GM13976 (cell line): ENCODE data around the gene ZCCHC24.

ENCODE experiments used
- DNase-seq: peaks from one replicate; pipeline ENCODE4 v3.0.0; 2012; ENCODE audit warnings: low spot score
- in situ Hi-C: fragments of 300-500 bp; cut with MboI; formaldehyde crosslinking; loops from one replicate; pipeline ENCODE4 v1.12.0; 2022; ENCODE audit warnings: low sequenced_read_pairs, mixed read lengths, inconsistent platforms; ENCODE audit not compliant: unreplicated experiment
- TF ChIP-seq, protein P1 (sequence below): IDR thresholded peaks from 2 replicates; pipeline ENCODE4 v1.5.1; 2012; ENCODE audit warnings: borderline replicate concordance, mild to moderate bottlenecking; ENCODE audit not compliant: insufficient read depth; ENCODE audit errors: extremely low read depth, missing control alignments, control extremely low read depth

ZCCHC24 gene

DNA sequence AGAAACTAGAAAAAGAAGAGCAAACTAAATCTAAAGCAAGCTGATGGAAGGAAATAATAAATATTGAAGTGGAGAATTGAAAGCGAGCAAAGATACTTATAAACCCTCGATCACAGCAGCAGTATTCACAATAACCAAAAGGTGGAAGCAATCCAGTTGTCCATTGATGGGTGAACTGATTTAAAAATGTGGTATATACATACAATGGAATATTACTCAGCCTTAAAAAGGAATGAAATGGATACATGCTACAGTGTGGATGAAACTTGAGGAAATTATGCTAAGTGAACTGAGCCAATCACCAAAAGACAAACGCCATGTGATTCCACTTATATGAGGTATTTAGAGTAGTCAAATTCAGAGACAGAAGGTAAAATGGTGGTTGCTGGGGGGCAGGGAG lies 17.5 kb downstream of the ZCCHC24 start:
- DNase-seq: no peak
- TF ChIP-seq, protein P1, sequence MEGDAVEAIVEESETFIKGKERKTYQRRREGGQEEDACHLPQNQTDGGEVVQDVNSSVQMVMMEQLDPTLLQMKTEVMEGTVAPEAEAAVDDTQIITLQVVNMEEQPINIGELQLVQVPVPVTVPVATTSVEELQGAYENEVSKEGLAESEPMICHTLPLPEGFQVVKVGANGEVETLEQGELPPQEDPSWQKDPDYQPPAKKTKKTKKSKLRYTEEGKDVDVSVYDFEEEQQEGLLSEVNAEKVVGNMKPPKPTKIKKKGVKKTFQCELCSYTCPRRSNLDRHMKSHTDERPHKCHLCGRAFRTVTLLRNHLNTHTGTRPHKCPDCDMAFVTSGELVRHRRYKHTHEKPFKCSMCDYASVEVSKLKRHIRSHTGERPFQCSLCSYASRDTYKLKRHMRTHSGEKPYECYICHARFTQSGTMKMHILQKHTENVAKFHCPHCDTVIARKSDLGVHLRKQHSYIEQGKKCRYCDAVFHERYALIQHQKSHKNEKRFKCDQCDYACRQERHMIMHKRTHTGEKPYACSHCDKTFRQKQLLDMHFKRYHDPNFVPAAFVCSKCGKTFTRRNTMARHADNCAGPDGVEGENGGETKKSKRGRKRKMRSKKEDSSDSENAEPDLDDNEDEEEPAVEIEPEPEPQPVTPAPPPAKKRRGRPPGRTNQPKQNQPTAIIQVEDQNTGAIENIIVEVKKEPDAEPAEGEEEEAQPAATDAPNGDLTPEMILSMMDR: no peak
- in situ Hi-C loops: no loop called here

DNA sequence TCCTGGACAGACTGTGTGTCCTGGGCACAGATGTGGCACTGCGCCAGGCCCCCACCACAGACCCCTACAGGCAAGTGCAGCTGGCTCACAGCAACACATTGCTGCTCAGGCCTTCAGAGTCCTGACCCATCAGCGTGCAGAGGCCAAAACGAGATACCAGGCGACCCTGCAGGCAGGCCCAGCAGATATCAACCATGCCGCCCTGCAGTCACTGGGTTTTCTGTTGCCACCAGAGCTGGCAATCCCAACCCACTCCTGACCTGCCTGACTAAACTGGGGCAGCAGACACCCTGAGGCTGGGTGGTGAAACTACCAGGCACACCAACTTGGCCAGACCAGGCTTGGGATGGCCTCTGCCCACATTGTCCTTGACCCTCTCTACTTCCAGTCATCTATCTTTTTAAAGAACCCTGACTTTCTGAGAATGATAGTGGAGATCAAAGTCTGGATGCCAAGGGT lies 20.3 kb downstream of the ZCCHC24 start:
- TF ChIP-seq, protein P1: no peak
- in situ Hi-C loops: no loop called here
- DNase-seq: no peak

DNA sequence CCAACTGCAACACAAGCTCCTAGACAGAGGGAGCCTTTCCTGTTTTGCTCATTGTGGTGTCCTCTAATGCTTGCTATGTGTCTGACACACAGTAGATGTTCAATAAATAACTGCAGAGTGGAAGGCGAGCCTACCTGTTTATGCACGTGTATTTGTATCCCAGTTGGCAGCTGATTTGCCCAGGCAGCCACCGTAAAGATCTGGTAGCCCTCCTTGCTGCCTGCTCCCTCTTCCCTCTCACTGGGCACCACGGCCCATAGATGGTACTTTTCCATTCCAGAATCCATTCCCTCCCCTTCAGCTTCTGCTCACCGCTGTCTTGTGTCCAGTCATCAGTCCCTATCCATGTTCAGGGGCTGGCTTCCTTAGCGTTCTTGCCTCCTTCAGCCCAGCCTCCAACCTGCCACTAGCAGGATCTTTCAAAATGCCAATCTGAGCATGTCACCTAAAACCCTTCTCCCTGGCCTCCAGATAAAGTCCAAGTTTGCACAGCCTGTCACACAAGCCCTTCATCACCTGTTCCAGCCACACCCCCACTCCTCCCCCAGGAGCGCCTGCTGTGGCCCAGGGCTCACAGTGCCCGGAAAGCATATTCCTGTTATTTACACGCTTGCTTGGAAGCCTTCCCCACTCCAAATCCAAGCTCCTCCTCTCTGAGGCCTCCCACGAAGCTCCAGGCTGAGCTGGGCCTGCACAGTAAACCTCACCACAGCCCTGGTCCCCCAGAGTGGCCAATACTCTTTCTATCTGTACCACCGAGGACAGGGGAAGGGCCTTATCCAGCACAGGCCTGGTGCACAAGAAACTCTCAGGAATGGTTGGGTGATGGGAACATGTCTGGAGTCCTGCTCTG lies 21.0 kb downstream of the ZCCHC24 start:
- no peak for DNase-seq
- in situ Hi-C loops: no loop called here
- TF ChIP-seq, protein P1: no peak

DNA sequence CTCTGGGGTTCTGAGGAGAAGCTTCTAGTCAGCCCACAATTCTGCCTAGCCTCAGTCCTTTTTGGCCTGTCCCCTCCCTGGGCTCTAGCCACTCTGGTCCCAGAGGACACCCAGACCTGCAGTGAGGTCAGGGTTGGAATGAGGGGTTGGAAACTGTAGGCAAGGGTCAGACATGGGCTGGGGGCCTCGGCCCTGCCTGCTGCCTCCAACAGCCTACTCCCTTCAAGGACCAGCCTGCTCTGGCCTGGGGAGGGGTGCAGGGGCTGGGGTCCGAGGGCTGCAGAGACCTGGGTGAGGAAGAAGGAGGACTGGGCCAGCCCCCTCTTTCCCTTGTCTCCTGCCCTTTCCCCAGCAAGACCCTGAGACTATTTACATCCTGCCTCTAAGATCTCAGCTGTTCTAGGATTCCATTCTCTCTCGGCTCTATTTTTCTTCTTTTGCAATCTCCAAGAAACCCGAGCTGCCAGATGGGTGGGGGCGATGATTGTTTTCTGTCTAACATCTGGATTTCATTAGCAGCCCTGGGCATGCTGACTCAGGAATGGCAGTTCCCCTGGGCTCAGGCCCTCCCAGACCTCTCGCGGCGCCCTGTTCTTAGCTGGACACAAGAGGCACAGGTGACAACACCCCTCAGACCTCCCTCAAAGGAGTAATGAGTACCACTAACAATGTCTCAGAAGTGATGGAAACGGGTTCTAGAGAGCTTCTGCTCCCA lies 23.1 kb downstream of the ZCCHC24 start:
- no peak for DNase-seq
- TF ChIP-seq, protein P1: no peak
- in situ Hi-C loops: no loop called here

DNA sequence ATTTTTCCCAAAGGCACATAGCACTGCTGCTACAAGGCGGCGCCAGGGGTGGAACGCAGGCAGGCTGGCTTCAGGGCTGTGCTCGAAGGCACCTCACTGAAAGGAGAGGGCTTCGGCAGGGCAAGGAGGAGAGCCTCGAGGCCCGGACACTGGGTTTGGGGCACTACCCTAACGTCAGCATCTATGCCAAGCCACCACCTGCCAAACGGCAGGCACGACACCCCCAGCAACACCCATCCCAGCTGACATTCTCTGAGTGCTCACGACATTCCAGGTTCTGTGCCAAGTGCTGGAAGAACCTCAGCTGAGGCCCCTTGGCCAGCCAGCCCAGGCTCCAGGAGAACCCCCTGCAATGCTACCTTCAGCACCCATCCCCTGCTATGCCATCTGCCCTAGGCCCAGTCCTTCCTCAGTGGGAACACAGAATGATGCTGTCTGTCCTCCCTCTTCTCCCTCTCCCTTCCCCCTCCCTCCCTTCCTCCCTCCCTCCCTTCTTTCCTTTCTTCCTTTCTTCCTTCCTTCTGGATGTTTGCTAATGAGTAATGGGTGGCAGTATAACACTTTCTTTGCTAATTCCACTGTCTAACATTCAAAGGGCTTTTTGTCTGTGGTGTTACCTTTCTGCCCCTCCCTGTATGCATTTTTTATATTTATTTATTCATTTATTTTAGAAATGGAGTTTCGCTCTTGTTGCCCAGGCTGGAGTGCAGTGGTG lies 24.3 kb downstream of the ZCCHC24 start:
- in situ Hi-C loops: no loop called here
- TF ChIP-seq, protein P1: no peak
- no peak for DNase-seq

DNA sequence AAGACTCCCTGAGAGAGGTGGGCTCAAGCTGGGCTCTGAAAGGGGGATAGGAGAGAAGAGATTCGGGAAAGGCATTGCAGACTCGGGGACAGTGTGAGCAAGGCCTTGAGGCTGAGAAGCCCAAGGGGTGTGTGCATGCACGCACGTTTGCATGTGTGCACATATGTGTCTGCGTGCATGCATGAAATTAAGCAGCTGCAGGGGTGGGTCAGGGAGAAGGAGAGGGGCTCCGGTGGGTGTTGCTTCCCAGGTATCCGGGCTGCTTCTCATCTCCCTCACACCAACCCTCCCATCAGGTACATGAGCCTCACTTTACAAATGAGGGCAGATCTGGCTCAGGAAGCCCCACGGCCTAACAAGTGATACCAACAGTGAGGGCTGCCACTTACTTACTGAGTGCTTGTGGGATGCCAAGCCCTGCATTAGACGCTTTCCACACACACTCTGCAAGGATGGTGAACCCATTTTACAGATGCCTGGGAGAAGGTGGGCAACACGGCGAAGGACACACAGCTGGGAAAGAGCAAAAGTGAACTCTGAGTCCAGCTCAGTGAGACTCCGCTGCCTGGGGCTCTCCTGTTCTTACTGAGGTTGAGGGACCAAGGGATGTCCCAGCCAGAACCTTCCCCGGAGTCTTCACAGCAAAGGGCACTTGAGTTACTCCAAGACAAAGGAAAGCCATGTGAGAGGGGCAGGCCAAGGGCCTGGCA lies 26.4 kb downstream of the ZCCHC24 start:
- in situ Hi-C loops: no loop called here
- TF ChIP-seq, protein P1: no peak
- no peak for DNase-seq
